Large intestine (tissue), 12 donors: ENCODE results near the gene NECTIN2. TPM values are rescaled to one million over a fixed set of nuclear protein-coding genes. Genes with fewer than 3 reads are reported as not detected.

Experiments used
- DNase-seq, 2 donors: peaks; one replicate each; pipeline versions ENCODE4 v3.0.0 to v3.0.0-alpha.2; 2013
- H3K27ac ChIP-seq: one replicate; pipeline ENCODE4 v1.5.1; 2013; ENCODE audit warnings: low read length
- H3K27me3 ChIP-seq: 2 replicates; pipeline ENCODE4 v1.6.1; 2013; ENCODE audit warnings: low read length; ENCODE audit not compliant: control insufficient read depth, insufficient read depth
- H3K36me3 ChIP-seq: 2 replicates; pipeline ENCODE4 v1.6.1; 2013; ENCODE audit warnings: low read length; ENCODE audit not compliant: control insufficient read depth, insufficient read depth
- H3K4me1 ChIP-seq: one replicate; pipeline ENCODE4 v1.6.1; 2013; ENCODE audit warnings: low read length; ENCODE audit not compliant: control insufficient read depth, insufficient read depth
- H3K4me3 ChIP-seq: one replicate; pipeline ENCODE4 v1.5.1; 2013; ENCODE audit warnings: low read length
- H3K9me3 ChIP-seq: one replicate; pipeline ENCODE4 v1.6.1; 2013; ENCODE audit warnings: mild to moderate bottlenecking, low read depth, low read length, moderate library complexity; ENCODE audit not compliant: control insufficient read depth
- WGBS: methylation state at CpG from one replicate; pipeline ENCODE4 v1.1.5; 2013; ENCODE audit warnings: low lambda C conversion rate; ENCODE audit not compliant: insufficient coverage; 5-methylcytosine and 5-hydroxymethylcytosine counted together
- long read RNA-seq, 11 donors: transcript quantifications; one replicate each; lab custom pipeline, GENCODE V29; 2026
- polyA plus RNA-seq: library from polyadenylated mRNA; unstranded; fragments of 120-200 nt; gene quantifications from one replicate; pipeline ENCODE4 v1.2.1, GENCODE V29; 2013

NECTIN2 gene
- polyA plus RNA-seq, result 135 TPM
- long read RNA-seq, donor 1, transcript NECTIN2-201 (9 exons, 2,466 nt), result minor isoform, 5 of 30 reads
- long read RNA-seq, donor 1, transcript NECTIN2-202 (6 exons, 2,112 nt), result major isoform, 16 of 30 reads
- long read RNA-seq, donor 1, partial matches to known transcripts, result 9 of 30 reads
- long read RNA-seq, donor 1, other reads (novel, unspliced or antisense), result 0 of 30 reads
- long read RNA-seq, donor 2, transcript NECTIN2-202 (6 exons, 2,112 nt), result major isoform, 34 of 78 reads
- long read RNA-seq, donor 2, transcript NECTIN2-201 (9 exons, 2,466 nt), result minor isoform, 6 of 78 reads
- long read RNA-seq, donor 2, partial matches to known transcripts, result 37 of 78 reads
- long read RNA-seq, donor 2, other reads (novel, unspliced or antisense), result 0 of 78 reads
- long read RNA-seq, donor 3, transcript NECTIN2-201 (9 exons, 2,466 nt), result minor isoform, 21 of 117 reads
- long read RNA-seq, donor 3, transcript NECTIN2-202 (6 exons, 2,112 nt), result major isoform, 42 of 117 reads
- long read RNA-seq, donor 3, partial matches to known transcripts, result 48 of 117 reads
- long read RNA-seq, donor 3, other reads (novel, unspliced or antisense), result 5 of 117 reads
- long read RNA-seq, donor 4, partial matches to known transcripts, result 0 of 3 reads
- long read RNA-seq, donor 4, other reads (novel, unspliced or antisense), result 0 of 3 reads
- long read RNA-seq, donor 5, transcript NECTIN2-202 (6 exons, 2,112 nt), result major isoform, 22 of 50 reads
- long read RNA-seq, donor 5, transcript NECTIN2-201 (9 exons, 2,466 nt), result minor isoform, 11 of 50 reads
- long read RNA-seq, donor 5, partial matches to known transcripts, result 16 of 50 reads
- long read RNA-seq, donor 5, other reads (novel, unspliced or antisense), result 0 of 50 reads
- long read RNA-seq, donor 6, transcript NECTIN2-201 (9 exons, 2,466 nt), result minor isoform, 10 of 66 reads
- long read RNA-seq, donor 6, transcript NECTIN2-202 (6 exons, 2,112 nt), result major isoform, 49 of 66 reads
- long read RNA-seq, donor 6, partial matches to known transcripts, result 7 of 66 reads
- long read RNA-seq, donor 6, other reads (novel, unspliced or antisense), result 0 of 66 reads
- long read RNA-seq, donor 7, partial matches to known transcripts, result 15 of 22 reads
- long read RNA-seq, donor 7, other reads (novel, unspliced or antisense), result 0 of 22 reads
- long read RNA-seq, donor 8, transcript NECTIN2-202 (6 exons, 2,112 nt), result major isoform, 33 of 62 reads
- long read RNA-seq, donor 8, transcript NECTIN2-201 (9 exons, 2,466 nt), result minor isoform, 14 of 62 reads
- long read RNA-seq, donor 8, partial matches to known transcripts, result 10 of 62 reads
- long read RNA-seq, donor 8, other reads (novel, unspliced or antisense), result 5 of 62 reads
- long read RNA-seq, donor 9, transcript NECTIN2-202 (6 exons, 2,112 nt), result major isoform, 18 of 28 reads
- long read RNA-seq, donor 9, partial matches to known transcripts, result 7 of 28 reads
- long read RNA-seq, donor 9, other reads (novel, unspliced or antisense), result 0 of 28 reads
- long read RNA-seq, donor 10, transcript NECTIN2-201 (9 exons, 2,466 nt), result minor isoform, 12 of 67 reads
- long read RNA-seq, donor 10, transcript NECTIN2-202 (6 exons, 2,112 nt), result major isoform, 40 of 67 reads
- long read RNA-seq, donor 10, partial matches to known transcripts, result 14 of 67 reads
- long read RNA-seq, donor 10, other reads (novel, unspliced or antisense), result 0 of 67 reads
- long read RNA-seq, donor 11, transcript NECTIN2-202 (6 exons, 2,112 nt), result major isoform, 18 of 50 reads
- long read RNA-seq, donor 11, transcript NECTIN2-201 (9 exons, 2,466 nt), result minor isoform, 8 of 50 reads
- long read RNA-seq, donor 11, partial matches to known transcripts, result 23 of 50 reads
- long read RNA-seq, donor 11, other reads (novel, unspliced or antisense), result 0 of 50 reads

DNA sequence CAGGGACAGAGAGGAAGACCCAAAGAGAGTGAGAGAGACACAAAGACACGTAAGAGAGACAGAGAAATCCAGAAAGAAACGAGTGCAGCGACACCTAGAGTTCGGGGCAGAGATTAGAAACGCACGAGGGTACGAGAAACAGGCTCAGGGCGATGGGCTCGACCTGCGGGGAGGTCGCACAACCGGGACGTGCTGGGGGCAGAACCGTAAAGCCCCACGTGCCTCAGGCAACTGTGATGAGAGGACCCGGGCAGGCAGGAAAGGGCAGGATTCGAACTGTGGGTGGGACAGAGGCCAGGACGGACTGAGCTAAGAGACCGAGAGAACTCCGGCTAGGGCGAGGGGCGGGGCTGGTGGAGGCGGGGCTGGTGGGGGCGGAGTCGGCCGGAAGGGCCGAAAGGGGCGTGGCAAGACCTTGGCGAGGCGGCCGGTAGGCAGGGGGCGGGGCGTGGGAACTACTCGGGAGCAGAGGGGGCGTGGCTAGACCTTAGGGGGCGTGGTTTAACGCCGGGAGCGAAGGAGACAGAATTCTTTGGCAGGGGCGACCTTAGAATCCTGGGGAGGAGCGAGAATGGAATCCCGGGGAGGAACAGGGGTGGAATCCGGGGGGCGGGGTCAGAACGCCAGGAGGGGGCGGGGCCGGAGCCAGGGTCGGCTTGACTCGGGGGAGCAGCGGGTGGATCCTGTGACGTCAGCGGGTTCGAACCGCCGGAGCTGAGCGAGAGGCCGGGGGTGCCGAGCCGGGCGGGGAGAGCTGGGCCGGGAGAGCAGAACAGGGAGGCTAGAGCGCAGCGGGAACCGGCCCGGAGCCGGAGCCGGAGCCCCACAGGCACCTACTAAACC lies at the start of gene NECTIN2:
NECTIN2 (plus strand) TSS at position 686 of the 843 bp plus-strand sequence. CDS start 229 bp downstream, outside the sequence.
- DNase-seq, result peak; percentile 98 to 99
- H3K9me3 ChIP-seq, result peaks cover 2% of the 10 kb centered on the region
- 0% methylated on average over 2 of the region's 67 CpGs for WGBS
- peaks cover 3% of the 10 kb centered on the region for H3K36me3 ChIP-seq
- H3K4me3 ChIP-seq, result peak within 1 kb of the TSS; percentile 76
- peak within 1 kb of the TSS; percentile 98 for H3K27ac ChIP-seq
- peaks cover 36% of the 10 kb centered on the region for H3K4me1 ChIP-seq
- no peaks in the 10 kb centered on the region for H3K27me3 ChIP-seq

DNA sequence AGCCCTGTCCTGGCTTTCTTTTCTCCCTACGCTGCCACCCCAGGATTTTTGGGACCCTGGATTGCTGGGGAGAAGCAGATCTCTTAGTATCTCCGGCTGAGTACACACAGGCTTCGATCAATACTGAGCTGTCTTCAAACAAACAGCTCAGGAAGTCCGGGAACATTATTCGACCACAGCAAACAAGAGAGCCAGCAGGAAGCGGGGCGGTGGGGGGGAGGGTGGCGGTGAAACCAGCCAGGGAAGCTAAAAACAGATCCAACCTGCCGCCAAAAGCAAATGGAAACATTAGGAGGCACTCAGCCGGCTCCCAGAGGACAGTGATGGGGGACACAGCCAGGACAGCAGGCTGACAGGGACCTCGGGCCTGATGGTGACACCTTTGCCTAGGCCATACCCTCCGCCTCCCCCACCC lies 49.4 kb upstream of the NECTIN2 start:
- Histone ChIP-seq H3K4me1 (peaks cover 4% of the 10 kb centered on the region), H3K36me3 (peaks cover 49% of the 10 kb centered on the region), H3K27me3 (no peaks in the 10 kb centered on the region), H3K4me3 (no peak overlapping the region), H3K27ac (no peak overlapping the region), H3K9me3 (no peaks in the 10 kb centered on the region)
- WGBS, result no CpG with 5 or more reads among the region's 12 CpGs
- DNase-seq, result no peak

DNA sequence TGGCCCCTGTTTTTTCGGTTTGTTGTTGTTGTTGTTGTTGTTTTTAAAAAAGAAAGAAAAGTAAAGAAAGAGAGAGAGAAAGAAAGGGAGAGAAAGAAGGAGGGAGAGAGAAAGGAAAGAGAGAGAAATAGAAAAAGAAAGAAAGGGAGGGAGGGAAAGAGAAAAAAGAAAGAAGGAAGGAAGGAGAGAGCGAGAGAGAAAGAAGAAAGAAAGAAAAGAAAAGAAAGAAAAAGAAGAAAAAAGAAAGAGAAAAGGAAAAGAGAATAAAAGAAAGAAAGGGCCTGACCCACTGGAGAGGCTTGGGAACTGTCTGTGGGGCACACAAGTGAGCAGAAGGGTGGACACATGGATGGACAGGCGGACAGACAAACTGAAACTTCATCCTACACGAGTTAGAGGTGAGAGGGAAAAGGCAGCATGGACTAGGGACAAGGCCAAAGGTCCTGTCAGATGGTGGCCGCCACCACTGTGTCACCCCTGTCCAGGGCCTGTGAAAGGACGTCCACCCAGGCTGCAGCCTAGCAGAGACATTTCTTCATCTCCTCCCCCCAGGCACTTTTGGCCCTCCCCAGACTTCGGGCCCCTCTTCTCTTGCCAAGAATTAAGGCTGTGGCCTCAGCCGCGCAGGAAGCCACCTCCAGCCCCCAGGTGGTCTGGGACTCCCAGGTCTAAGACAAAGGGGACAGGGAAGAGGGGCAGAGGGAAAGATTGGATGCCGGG lies 46.3 kb upstream of the NECTIN2 start:
- no peak for DNase-seq
- peaks cover 4% of the 10 kb centered on the region for H3K4me1 ChIP-seq
- WGBS, result 96% methylated on average over 2 of the region's 10 CpGs
- peaks cover 35% of the 10 kb centered on the region for H3K36me3 ChIP-seq
- H3K4me3 ChIP-seq, result no peak overlapping the region
- H3K9me3 ChIP-seq, result no peaks in the 10 kb centered on the region
- no peaks in the 10 kb centered on the region for H3K27me3 ChIP-seq
- no peak overlapping the region for H3K27ac ChIP-seq

DNA sequence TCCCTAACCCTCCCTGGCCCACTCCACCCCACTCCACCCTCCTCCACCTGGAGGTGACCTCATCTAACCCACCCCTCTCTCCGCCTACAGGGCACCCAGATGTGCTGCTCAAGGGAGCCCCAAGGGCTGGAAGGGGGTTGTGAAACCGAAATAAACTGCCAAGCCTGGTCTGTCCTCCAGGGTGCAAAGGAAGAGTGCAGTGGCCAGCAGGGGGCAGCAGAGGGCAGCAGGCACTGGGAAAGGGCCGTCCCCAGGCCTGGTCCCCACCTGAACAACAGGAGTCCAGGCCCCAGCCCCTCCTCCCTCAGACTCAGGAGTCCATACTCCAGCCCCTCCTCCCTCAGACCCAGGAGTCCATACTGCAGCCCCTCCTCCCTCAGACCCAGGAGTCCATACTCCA lies 45.6 kb upstream of the NECTIN2 start:
- Histone ChIP-seq H3K27me3 (no peaks in the 10 kb centered on the region), H3K9me3 (no peaks in the 10 kb centered on the region), H3K4me3 (no peak overlapping the region), H3K4me1 (peaks cover 4% of the 10 kb centered on the region), H3K27ac (no peak overlapping the region), H3K36me3 (peaks cover 33% of the 10 kb centered on the region)
- DNase-seq, result peak; percentile 82 to 84
- no CpG with 5 or more reads among the region's 3 CpGs for WGBS

DNA sequence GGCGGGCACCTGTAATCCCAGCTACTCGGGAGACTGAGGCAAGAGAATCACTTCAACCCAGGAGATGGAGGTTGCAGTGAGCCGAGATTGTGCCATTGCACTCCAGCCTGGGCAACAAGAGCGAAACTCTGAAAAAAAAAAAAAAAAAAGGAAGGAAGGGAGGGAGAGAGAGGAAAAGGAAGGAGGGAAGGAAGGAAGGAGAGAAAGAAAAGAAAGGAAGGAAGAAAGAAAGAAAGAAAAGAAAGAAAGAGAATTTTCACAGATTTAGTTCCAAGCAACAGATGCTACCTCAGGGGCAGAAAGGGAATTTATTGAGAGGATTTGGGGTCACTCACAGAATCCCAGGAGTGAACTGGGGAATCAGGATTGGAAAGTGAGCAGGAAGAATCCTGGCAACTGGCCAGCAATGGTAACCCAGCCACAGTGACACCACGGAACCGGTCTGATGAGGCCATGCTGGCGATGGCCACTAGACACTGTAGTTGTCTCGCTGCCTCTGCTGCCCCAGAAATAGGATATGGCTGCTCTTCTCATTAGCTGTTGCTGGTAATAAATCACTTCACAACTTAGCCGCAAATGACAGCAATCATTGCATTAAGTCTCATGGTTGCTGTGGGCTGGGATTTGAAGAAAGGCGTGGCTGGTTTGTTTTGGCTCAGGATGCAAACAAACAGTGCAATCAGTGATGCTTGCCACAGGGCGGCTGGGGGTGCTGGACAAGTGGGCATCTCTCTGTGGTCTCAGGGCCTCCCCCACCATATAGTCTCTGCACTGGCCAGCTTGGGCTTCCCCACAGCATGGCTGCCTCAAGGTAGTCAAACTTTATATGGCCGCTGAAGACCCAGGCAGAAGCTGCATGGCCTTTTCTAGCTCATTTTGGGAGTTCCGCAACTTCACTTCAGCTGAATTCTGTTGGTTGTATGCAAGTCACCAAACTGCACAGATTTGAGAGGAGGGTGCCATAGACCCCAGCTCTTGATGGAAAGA lies 42.4 kb upstream of the NECTIN2 start:
- Histone ChIP-seq H3K36me3 (peaks cover 15% of the 10 kb centered on the region), H3K4me1 (peaks cover 19% of the 10 kb centered on the region), H3K27me3 (no peaks in the 10 kb centered on the region), H3K4me3 (no peak overlapping the region), H3K27ac (no peak overlapping the region), H3K9me3 (no peaks in the 10 kb centered on the region)
- DNase-seq, result no peak
- 100% methylated on average over 2 of the region's 13 CpGs for WGBS

DNA sequence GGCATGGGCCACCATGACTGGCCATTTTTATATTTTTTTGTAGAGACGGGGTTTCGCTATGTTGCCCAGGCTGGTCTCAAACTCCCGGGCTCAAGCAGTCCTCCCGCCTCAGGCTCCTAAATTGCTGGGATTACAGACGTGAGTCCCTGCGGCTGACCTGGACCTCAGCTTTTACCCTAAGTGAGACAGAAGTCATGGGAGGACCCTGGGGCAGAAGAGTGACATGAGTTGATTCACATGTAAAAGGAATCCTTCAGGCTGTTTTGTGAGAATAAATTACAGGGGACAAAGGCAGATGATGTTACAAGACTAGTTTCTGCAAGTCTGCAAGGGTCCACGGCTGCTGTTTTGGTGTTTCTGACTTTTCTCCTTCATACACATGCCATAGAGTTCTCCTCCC lies 39.8 kb upstream of the NECTIN2 start:
- WGBS, result no CpG with 5 or more reads among the region's 7 CpGs
- no peak overlapping the region for H3K4me3 ChIP-seq

DNA sequence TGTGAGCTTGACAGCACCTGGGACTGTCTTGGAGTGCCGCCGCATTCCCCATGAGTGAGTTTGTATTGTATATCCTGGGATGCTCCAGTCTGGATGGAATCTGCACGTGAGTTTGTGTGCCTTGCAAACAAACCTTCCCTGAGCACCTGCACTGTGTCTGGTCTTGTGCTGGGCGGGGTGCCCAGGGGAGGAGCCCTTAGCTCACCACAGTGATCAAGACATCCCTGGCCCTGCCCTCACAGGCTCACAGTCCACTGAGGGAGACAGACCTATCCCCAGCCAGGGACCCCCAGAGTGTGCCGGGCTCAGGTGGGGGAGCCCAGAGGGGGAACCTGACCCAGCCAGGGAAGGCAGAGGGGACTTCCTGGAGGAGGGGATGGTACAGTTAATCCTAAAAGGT lies 38.9 kb upstream of the NECTIN2 start:
- peaks cover 11% of the 10 kb centered on the region for H3K36me3 ChIP-seq
- no CpG with 5 or more reads among the region's 5 CpGs for WGBS
- H3K9me3 ChIP-seq, result no peaks in the 10 kb centered on the region
- H3K4me3 ChIP-seq, result no peak overlapping the region
- H3K27ac ChIP-seq, result peak overlapping the region; percentile 62
- H3K4me1 ChIP-seq, result peaks cover 31% of the 10 kb centered on the region
- H3K27me3 ChIP-seq, result no peaks in the 10 kb centered on the region
- DNase-seq, result peak; percentile 80 to 86

More for the DNA sequence above, 39.8 kb upstream of the NECTIN2 start:
- Histone ChIP-seq H3K4me1 (peaks cover 29% of the 10 kb centered on the region), H3K27ac (no peak overlapping the region), H3K36me3 (peaks cover 11% of the 10 kb centered on the region), H3K9me3 (no peaks in the 10 kb centered on the region), H3K27me3 (no peaks in the 10 kb centered on the region)
- no peak for DNase-seq
